A549 treated with Mapracorat at 1 μM for 4 hours (cell line): Measurements from ENCODE around the gene NPIPA2. TPM values are rescaled to one million over a fixed set of nuclear protein-coding genes. Genes with fewer than 3 reads are reported as not detected.

Source experiments
- total RNA-seq: library from RNA; stranded (reverse); fragments of 200-300 nt; extraction: Qiagen RNA extraction; gene quantifications from 5 replicates; pipeline ENCODE4 v1.2.3, GENCODE V29; 2022

NPIPA2 gene
- 0.78 to 2.5 TPM (median 1.8 TPM) in 5 replicates for total RNA-seq

GRCh38 chr16:14742273-14743128, at the start of gene NPIPA2:
Gene NPIPA2 (plus strand): TSS chr16:14742533. CDS start chr16:14748066, 5,533 bp downstream.

GRCh38 chr16:14694129-14694528, 48.2 kb upstream of the NPIPA2 start, which contains the start of gene PLA2G10:
Gene PLA2G10 (minus strand): TSS chr16:14694308. CDS start chr16:14694229, 79 bp downstream.

DNA sequence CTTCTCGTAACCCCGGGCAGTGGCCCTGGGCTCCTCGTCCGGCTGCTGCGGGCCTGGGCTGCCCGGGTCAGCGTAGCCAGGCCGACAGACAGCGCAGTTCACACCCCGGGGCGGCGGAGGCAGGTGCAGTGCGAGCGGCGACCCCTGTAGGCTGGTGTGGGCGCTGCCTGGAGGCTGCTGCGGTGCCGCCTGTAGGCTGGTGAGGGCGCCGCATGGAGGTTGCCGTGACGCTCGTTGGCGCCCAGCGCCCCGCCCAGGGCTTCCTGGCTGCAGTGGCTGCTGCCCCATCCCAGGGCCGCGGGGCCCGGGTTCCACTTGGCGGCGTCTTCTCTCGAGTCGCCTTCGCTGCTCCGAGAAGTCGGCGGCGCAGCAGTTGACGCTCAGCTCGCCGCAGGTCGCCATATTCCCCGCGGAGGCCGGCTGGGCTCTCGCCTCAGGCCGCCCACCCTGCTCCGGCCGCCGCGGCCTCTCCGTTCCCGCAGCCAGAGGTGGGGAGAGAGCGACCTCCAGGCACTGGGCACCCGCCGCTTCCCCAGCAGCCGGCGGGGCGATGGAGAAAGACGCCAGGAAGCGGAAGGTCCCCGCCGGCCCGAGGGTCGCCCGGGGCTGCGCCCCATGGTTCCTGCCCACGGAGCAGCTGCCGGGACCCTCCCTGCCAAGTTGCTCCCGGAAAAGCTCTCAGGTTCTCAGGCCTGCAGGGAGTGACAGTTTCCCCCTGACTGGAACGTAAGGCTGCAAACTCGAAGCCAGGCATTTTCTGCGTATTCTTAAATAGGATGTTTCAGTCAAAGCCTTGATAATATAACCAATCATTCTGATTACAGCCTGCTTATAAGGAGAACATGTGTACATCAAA, 38.9 kb upstream of the NPIPA2 start, which contains the start of gene NPIPA3:
Gene NPIPA3, plus strand, starts transcription at position 256 of the 856 bp plus-strand sequence. CDS start 5,533 bp downstream, outside the sequence.

Other genes starting within 250 kb of the NPIPA2 start
- gene PARN, start 112.3 kb upstream of the NPIPA2 start, total RNA-seq = 36.0 to 53.1 TPM (median 37.2 TPM) in 5 replicates
- 111 to 139 TPM (median 126 TPM) in 5 replicates for gene BFAR, start 109.6 kb upstream of the NPIPA2 start, total RNA-seq
- gene PLA2G10, start 48.2 kb upstream of the NPIPA2 start, total RNA-seq = 0.24 to 0.65 TPM (median 0.31 TPM) in 5 replicates
- 1.0 to 1.8 TPM (median 1.6 TPM) in 5 replicates for gene NPIPA3, start 39.1 kb upstream of the NPIPA2 start, total RNA-seq
- gene NOMO1, start 91.2 kb downstream of the NPIPA2 start, total RNA-seq = 91.2 to 100 TPM (median 98.3 TPM) in 5 replicates
- 36.6 to 53.0 TPM (median 46.1 TPM) in 5 replicates for gene NPIPA1, start 194.9 kb downstream of the NPIPA2 start, total RNA-seq
- 60.8 to 71.3 TPM (median 64.9 TPM) in 5 replicates for gene PDXDC1, start 232.5 kb downstream of the NPIPA2 start, total RNA-seq